Neural cell (in vitro differentiated cells): ENCODE data around the gene A4GALT.

Experiments
- CTCF ChIP-seq: fragments of 450-650 bp; IDR thresholded peaks from 2 replicates; pipeline ENCODE4 v1.5.1; 2014; ENCODE audit warnings: antibody characterized with exemption, mild to moderate bottlenecking, moderate library complexity; ENCODE audit not compliant: poor library complexity, severe bottlenecking
- EP300 ChIP-seq: fragments of 450-650 bp; conservative IDR thresholded peaks from 2 replicates; pipeline ENCODE4 v1.6.1; 2014; ENCODE audit warnings: antibody characterized with exemption, mild to moderate bottlenecking, moderate library complexity; ENCODE audit not compliant: poor library complexity, severe bottlenecking
- EZH2 ChIP-seq: fragments of 200-600, 300-800 bp; shearing (Covaris generic), sonication (generic); IDR thresholded peaks from 2 replicates; pipeline ENCODE4 v1.6.1; 2014; ENCODE audit warnings: antibody characterized with exemption, low read length, borderline replicate concordance, mild to moderate bottlenecking; ENCODE audit not compliant: insufficient read depth, poor library complexity, severe bottlenecking
- POLR2AphosphoS5 ChIP-seq: IDR thresholded peaks from 2 replicates; pipeline ENCODE4 v1.6.1; 2012
- RAD21 ChIP-seq: fragments of 450-650 bp; conservative IDR thresholded peaks from 2 replicates; pipeline ENCODE4 v1.6.1; 2014; ENCODE audit warnings: antibody characterized with exemption, mild to moderate bottlenecking, moderate library complexity
- SMC3 ChIP-seq: fragments of 450-650 bp; conservative IDR thresholded peaks from 2 replicates; pipeline ENCODE4 v1.6.1; 2014; ENCODE audit warnings: antibody characterized with exemption, mild to moderate bottlenecking, moderate library complexity; ENCODE audit not compliant: poor library complexity

GRCh38 chr22:42695294-42695693, 25.4 kb downstream of the A4GALT start:
- TF ChIP-seq CTCF (no peak), POLR2AphosphoS5 (no peak), RAD21 (no peak), EP300 (no peak), SMC3 (no peak), EZH2 (no peak)
